NCI-H1436 (cell line): ENCODE data around the gene FLACC1.
"Not testable (repeated sequence)": the region's sequence is repeated elsewhere in the genome, so short reads cannot be mapped to it uniquely, and the experiment has no call there.

Experiments
- DNase-seq: peaks from one replicate; lab custom pipeline; 2025; lab: John Stamatoyannopoulos, UW

Gene FLACC1

DNA sequence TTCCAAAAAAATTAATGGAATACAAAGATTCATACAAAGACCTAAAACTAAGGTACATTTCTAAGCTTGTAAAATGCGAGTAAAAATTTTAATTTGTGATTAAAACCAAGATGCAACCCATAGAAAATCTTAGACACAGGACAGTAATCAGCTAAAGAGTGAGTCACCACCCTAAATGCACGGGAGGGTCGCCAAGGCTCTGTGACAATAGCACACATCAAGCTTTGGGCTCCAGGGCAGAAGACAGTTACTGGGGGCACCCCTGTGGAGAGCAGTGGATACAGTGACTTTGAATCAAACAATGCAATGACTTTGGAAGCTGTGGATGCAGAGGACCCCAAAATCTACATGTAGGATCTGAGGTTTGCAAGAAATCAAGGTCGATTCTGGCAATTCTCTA lies 7.5 kb downstream of the FLACC1 start:
- no peak for DNase-seq

DNA sequence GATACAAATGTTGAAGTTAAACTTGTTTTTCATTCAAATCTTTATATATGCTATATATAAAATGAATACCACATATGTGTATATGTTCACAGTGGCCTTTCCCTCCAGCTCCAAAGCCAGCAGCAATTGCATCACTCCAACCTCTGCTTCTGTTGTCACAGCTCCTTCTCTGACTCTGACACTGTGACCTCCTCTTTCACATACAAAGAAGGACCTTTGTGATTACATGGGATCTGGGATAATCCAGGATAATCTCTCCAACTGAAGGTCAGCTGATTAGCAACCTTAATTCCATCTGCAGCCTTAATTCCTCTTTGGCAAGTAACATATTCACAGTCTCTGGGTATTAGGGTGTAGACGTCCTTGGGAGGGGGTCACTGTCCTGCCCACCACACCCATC lies 8.4 kb downstream of the FLACC1 start:
- DNase-seq, result no peak

DNA sequence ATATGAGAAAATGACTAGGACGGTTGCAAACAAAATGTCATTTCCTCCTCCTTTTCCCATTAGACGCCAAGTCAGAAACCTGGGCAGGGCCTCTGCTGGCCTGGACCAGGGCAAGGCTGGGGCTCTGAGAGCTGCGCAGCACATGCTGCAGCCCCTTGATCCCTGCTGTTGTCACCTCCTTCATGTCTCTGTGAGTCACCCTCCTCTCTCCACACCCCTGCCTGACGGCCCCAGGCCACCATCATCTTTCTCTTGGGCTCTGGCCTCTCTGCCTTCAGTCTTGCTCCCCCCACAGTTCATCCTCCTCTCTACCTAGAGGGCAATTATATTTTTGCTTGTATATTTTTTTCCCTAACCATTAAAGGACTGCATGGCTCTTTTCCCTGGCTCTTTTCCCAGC lies 10.0 kb downstream of the FLACC1 start:
- no peak for DNase-seq

DNA sequence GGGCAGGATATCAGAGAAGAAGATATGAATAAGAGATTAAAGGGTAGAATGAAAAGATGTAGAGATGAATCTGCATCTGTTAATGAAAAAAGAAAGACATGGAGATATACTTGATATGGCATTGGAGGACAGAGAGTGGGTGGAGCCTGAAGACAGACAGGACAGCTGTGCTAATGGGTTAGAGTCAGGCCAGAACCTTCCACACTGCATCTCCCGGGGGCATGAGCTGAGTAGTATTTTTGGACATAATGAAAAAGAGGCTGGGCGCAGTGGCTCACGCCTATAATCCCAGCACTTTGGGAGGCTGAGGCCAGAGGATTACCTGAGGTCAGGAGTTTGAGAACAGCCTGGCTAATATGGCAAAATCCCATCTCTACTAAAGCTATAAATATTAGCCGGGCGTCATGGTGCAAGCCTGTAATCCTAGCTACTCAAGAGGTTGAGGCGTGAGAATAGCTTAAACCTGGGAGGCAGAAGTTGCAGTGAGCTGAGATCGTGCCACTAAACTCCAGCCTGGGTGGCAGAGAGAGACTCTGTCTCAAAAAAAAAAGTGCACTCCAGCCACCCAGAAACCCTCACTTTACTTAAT lies 11.4 kb downstream of the FLACC1 start:
- no peak for DNase-seq

DNA sequence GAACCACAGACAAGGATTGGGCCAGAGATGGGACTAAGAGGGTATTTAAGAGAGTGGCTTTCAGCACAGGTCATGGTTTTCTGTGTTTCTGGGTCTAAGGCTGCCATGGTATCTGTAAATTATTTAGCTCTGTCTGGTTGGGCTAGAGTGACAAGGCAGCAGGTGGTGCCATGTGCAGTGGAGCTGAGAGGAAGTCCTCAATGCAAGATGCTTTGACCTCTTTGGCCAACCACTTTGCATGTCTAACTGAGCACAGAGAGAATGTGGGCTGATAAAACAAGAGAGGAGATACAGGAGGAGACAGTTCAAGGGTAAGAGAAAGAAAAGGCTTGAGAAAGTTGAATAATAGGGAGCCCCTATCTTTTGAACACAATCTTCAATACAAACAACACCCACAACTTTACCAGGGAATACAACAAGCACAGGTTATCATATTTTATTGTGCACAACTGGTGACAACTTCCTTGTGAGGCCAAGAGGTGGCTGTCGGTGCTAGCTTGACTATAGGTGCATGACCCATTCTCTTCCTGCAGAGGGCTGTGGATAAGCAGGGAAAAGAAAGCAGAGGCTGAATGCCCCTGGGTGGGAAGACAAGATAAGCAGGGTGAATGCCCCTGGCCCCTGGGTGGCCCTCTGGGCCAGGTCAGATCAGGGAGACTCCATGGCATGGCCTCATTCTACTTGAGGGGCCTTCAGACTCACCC lies 12.3 kb downstream of the FLACC1 start:
- no peak for DNase-seq

DNA sequence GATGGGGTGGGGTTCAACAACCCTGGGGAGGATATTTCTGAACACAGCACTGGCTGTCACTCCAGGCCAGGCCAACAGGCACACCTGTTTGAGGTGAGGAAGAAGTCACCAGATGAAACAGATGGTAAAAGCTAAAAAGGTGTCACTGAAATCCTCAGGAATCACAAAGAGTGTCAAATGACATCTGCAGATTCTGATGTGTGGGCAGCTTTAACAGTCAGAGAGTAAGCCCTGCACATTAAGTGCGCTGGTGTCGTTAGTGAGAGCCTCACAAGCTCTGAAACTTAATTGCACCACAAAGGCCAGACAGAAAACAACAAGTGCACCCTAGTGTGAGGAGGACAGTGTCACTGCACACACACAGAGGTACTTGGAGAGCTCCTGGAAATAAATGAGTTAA lies 13.6 kb downstream of the FLACC1 start:
- no peak for DNase-seq

DNA sequence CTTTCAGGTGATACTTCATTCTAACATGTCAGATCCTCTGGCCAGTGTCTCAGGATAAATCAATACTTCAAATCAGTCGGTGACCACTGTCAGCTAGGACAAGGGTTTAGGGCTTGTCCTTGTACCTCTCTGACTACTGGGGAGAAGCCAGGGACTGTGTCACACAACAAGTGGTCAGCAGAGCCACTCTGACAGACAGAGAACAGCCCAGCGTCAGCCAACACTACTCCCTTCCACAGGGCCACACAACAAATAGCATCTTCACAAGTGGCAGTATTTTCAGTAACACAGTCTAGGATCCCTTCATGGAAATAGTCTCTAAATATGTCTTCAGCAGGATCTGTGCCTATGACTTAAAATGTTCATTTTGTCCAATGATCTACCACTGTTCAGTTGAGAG lies 14.2 kb downstream of the FLACC1 start:
- no peak for DNase-seq

DNA sequence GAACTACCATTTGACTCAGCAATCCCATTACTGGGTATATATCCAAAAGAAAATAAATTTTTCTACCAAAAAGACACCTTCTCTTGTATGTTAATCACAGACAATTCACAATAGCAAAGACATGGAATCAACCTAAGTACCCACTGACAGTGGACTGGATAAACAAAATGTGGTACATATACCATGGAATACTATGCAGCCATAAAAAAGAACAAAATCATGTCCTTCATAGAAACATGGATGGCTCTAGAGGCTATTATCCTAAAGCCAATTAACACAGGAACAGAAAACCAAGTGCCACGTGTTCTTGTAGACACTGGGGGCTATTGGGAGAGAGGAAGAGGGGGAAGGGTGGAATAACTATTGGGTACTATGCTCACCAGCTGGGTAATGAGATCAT lies 27.7 kb downstream of the FLACC1 start:
- no peak for DNase-seq

DNA sequence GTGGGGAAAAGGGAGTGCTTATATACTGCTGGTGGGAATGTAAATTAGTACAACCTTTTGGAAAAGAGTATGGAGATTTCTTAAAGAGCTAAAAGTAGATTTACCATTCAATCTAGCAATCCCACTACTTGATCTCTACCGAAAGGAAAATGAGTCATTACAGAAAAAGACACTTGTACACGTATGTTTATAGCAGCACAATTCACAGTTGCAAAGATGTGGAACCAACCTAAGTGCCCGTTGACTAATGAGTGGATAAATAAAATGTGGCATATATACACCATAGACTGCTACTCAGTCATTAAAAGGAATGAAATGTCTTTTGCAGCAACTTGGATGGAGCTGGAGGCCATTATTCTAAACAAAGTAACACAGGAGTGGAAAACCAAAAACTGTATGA lies 29.5 kb downstream of the FLACC1 start:
- DNase-seq, result no peak

DNA sequence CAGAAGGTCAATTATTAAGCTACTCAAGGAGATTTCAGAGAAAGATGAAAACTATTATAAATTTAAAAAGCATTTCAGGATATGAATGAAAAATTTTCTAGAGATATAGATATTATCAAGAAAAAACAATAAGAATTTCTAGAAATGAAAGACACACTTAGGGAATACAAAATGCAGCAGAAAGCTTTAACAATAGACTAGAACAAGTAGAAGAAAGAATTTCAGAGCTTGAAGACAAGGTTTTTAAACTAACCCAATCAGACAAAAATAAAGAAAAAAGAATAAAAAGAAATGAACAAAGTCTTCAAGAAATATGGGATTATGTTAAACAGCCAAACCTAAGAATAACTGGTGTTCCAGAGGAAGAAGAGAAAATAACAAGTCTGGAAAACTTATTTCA lies 34.4 kb downstream of the FLACC1 start:
- DNase-seq, result no peak

DNA sequence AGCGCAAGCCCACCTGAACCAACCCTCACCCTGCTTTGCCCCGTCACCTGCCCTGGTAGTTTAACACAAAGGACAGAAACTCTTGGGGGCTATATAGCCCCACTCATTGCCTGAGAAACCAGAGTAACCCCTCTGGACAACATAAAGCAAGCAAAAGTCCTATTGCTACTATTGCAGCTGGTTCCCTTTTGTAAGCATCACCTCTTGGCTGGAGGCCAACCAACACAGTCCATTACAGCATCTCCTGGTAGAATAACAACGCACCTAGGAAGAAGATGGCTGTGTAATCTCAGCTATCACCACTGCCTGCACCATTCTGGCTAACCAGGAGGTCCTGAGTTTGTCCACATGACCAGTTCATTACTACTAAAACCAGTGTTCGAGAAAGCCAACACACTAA lies 36.4 kb downstream of the FLACC1 start:
- DNase-seq, result no peak

DNA sequence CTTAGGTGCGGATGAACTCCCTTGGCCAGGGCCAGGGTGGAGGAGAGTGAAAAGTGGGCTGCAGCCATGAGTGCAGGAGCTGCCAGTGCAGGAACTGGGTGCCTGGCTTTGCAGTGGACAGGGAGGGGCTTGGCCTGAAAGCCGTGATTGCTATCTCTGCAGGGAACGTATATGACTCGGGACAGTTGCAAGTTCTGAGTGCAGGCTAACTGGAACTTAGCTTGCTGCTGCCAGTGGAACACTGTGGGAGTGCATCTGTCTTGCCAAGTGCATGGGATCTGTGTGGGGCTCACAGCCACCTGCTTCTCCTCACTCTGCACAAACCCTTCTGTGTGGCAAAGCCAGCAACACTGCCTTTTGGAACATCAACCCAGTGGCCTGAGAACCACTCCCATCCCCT lies 36.9 kb downstream of the FLACC1 start:
- no peak for DNase-seq

DNA sequence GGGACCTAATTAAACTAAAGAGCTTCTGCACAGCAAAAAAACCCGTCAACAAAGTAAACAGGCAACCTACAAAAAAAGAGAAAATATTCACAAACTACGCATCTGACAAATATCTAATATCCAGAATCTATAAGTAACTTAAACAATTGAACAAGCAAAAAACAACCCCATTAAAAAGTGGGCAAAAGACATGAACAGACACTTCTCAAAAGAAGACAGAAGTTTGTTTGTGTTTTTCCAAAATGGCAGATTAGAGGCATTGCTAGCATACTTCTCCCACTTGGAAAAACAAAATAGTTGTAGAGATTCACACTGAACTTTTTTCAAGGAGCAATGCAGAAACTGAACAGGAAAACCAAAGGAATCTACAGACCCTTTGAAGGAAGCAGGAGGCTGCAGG lies 37.6 kb downstream of the FLACC1 start:
- no peak for DNase-seq

DNA sequence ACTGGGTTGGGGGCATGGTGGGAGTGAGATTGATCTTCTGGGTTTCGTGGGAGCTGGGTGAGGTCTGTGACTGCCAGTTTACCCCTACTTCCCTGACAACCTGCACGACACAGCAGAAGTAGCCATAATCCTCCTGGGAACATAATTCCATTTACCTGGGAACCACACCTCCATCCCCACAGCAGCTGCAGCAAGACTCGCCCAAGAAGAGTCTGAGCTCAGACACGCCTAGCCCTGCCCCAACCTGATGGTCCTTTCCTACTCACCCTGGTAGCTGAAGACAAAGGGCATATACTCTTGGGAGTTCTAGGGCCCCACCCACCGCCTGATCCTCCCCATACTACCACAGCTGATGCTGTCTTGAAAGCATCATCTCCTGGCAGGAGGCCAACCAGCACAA lies 43.8 kb downstream of the FLACC1 start:
- no peak for DNase-seq

DNA sequence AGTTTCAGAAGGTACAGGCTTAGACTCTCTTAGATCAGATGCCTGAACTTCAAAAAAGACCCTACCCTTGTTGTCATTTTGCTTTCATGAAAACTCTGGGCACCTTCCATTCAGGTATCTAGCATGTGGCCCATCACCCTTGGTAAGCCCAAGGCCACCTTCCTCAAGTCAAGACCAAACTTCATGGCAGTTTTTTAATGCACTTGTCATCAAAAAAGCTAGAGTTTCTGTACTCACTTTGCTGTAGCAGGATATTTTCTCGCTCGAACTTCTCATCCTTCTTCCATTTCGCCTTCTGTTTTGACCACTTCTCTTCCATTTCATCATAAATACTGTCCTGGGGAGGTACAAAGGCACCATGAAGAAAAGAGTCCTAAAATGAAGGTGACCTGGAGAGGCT lies 48.2 kb downstream of the FLACC1 start:
- no peak for DNase-seq

DNA sequence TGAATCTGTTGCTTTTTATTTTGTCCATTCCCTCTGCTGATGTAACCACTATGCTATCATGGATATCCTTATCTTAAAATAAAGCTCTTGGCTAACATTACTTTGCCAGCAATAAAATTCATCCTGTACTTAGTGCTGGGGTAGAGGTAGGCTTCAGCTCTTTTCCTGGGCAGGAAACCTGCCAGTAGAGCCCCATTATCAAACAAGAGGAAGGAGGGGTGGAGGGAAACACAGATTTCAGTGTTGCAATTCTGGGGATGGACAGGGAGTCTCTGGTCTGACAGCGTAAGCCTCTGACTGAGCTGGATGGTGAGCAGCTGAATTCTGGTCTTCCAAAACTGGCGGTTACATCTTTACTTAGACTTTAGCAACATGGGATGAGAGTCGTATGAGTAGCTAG lies 49.3 kb downstream of the FLACC1 start:
- no peak for DNase-seq

DNA sequence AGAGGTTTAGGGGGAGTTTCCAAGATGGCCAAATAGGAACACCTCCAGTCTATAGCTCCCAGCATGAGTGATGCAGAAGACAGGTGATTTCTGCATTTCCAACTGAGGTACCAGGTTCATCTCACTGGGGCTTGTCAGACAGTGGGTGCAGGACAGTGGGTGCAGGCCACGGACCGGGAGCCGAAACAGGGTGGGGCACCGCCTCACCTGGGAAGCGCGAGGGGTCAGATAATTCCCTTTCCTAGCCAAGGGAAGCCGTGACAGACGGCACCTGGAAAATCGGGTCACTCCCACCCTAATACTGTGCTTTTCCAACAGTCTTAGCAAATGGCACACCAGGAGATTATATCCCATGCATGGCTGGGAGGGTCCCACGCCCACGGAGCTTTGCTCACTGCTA lies 57.2 kb downstream of the FLACC1 start:
- DNase-seq, result not testable (repeated sequence)

DNA sequence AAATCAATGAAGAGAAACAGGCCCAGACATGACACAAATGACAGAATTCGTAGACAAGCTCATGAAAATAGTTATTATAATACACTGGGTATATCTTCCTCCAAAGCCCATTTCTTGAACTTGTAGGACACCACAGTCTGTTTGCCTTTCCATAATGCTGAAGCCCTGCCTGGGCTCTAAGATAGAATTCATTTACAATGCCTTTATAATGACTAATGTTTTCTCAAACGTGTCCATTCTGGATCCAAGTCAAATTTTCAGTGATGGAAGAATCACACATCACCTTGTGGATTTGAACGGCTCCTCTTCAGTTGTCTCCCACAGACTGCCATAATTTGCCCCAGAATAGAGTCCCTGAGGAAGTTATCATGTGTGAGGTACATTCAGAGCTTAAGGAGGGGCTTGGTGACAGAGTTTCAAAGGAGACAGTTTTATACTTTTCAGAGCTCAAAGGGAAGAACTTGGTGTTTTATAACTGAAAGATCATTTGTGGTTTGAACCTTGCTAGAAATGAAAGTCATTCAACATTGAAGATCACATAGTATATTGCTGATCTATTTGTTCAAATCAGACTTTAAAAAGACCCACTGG lies 58.6 kb downstream of the FLACC1 start:
- no peak for DNase-seq

DNA sequence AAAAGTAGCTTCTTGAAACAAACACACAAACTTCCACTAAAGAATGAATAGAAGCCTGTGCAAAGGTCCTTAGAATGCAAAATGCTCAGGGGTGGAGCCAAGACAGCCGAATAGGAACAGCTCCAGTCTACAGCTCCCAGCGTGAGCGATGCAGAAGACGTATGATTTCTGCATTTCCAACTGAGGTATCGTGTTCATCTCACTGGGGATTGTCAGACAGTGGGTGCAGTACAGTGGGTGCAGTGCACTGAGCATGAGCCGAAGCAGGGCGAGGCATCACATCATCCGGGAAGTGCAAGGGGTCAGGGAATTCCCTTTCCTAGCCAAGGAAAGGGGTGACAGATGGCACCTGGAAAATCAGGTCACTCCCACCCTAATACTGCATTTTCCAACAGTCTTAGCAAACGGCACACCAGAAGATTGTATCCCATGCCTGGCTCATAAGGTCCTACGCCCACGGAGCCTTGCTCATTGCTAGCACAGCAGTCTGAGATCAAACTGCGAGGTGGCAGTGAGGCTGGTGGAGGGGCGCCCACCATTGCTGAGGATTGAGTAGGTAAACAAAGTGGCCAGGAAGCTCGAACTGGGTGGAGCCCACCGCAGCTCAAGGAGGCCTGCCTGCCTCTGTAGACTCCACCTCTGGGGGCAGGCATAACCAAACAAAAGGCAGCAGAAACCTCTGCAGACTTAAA lies 66.5 kb downstream of the FLACC1 start:
- not testable (repeated sequence) for DNase-seq

DNA sequence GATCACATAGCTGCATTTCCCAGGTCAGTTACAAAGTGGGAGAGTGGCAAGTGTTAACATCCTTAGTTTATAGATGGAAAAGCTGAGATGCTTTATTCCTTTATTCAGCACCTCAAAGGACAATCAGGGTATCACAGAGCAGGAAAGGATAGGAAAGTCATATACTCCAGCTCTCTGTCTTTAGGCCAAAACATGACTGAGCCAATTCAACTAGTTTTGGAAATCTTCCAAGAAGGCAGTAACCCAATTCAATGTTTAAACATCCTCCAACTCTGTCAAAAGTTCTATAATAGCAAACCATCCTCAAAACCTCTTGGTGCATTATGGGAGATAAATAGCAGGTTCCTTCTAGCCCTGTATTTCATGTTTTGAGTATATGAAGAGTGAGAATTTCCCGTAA lies 71.6 kb downstream of the FLACC1 start:
- no peak for DNase-seq

DNA sequence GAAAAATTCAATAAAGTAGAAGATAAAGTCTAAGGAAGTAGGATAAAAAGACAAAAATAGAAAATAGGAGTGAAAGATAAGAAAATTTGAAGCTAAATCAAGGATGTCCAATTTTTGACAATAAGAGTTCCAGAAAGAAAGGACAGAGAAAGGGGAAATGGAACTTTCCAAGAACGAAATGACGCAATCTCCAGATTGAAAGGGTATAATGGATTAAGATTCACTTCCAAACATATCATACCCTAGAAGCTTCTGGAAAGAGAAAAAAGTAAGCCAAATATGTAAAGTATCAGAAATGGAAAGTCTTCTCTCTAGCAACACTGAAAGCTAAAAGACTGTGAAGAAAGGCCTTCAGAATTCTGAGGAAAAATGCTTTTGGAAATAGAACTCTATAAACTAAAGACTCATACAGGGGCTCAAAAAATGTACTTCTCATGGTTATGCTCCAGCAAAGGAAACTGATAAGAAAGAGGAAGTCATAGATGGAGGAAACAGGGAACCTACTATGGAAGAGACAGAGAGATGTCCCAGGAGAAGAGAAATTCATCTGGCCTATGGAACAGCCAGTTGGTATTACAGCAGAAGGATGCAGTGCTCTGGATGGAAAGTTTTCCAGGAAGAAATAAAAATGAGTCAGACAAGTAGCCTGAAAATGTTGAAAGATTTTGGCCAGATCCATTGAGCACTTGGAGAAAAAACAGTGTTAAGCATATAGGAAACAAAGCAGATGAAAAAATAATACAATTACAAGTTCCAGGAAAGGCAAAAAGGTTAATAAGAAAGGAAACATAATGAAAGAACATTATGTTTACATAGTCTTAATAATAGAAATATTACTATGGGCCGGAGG lies 76.7 kb downstream of the FLACC1 start:
- DNase-seq, result no peak

DNA sequence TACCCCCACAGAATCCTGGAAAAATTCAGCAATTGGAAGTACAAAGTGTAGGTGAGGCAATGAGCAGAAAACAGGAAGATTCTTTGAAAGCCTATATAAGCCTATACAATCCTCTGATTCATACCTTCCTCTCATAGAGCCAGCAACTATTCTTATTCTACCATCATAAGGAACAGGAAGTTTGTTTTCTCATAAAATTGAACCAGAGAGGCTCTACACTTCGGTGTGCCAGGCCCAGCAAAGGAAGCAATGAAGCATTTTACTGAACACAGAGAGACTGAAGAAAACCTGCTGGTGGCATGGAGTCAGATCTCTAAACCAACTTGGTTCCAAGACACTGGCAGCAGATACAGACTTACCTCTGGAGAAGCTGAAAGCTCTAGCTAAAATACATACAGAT lies 78.1 kb downstream of the FLACC1 start:
- DNase-seq, result no peak
